Hepatocyte (in vitro differentiated cells): ENCODE measurements around the gene XYLT1. TPM values are rescaled to one million over a fixed set of nuclear protein-coding genes. Genes with fewer than 3 reads are reported as not detected.

Experiments
- DNase-seq: peaks from one replicate; pipeline ENCODE4 v3.0.0-alpha.2; 2016; ENCODE audit warnings: low spot score
- H2AFZ ChIP-seq: fragments of 200-600 bp; sonication (generic); 2 replicates; pipeline ENCODE4 v1.6.0; 2016; ENCODE audit warnings: antibody characterized with exemption, mild to moderate bottlenecking
- H3K27ac ChIP-seq: fragments of 200-600 bp; sonication (generic); 2 replicates; pipeline ENCODE4 v1.5.1; 2016; ENCODE audit warnings: mild to moderate bottlenecking
- H3K27me3 ChIP-seq: fragments of 200-600 bp; sonication (generic); 2 replicates; pipeline ENCODE4 v1.6.1; 2016
- H3K36me3 ChIP-seq: fragments of 200-600 bp; sonication (generic); replicated peaks from 2 replicates; pipeline ENCODE4 v1.5.1; 2016; ENCODE audit warnings: low read depth; ENCODE audit not compliant: insufficient read depth
- H3K4me1 ChIP-seq: fragments of 200-600 bp; sonication (generic); 2 replicates; pipeline ENCODE4 v1.5.1; 2016; ENCODE audit warnings: mild to moderate bottlenecking, moderate library complexity; ENCODE audit not compliant: insufficient read depth
- H3K4me2 ChIP-seq: fragments of 200-600 bp; sonication (generic); 2 replicates; pipeline ENCODE4 v1.6.0; 2016
- H3K4me3 ChIP-seq: fragments of 200-600 bp; sonication (generic); 2 replicates; pipeline ENCODE4 v1.5.1; 2016; ENCODE audit warnings: mild to moderate bottlenecking
- H3K79me2 ChIP-seq: fragments of 200-600 bp; sonication (generic); 2 replicates; pipeline ENCODE4 v1.6.0; 2017; ENCODE audit warnings: mild to moderate bottlenecking
- H3K9me2 ChIP-seq: fragments of 200-600 bp; sonication (generic); replicated peaks from 2 replicates; pipeline ENCODE4 v1.6.0; 2017; ENCODE audit warnings: mild to moderate bottlenecking; ENCODE audit not compliant: insufficient read depth
- H3K9me3 ChIP-seq: fragments of 200-600 bp; sonication (generic); 2 replicates; pipeline ENCODE4 v1.5.1; 2016; ENCODE audit warnings: low read depth, mild to moderate bottlenecking
- H4K20me1 ChIP-seq: fragments of 200-600 bp; sonication (generic); 2 replicates; pipeline ENCODE4 v1.6.0; 2016; ENCODE audit warnings: mild to moderate bottlenecking; ENCODE audit not compliant: insufficient read depth, poor library complexity, severe bottlenecking
- CTCF ChIP-seq: fragments of 200-600 bp; sonication (generic); IDR thresholded peaks from 2 replicates; pipeline ENCODE4 v1.5.1; 2016; ENCODE audit warnings: antibody characterized with exemption, mild to moderate bottlenecking; ENCODE audit not compliant: poor library complexity
- EZH2 ChIP-seq: fragments of 200-600 bp; sonication (generic); IDR thresholded peaks from 2 replicates; pipeline ENCODE4 v1.6.1; 2016; ENCODE audit warnings: antibody characterized with exemption, mild to moderate bottlenecking, borderline replicate concordance
- EZH2phosphoT487 ChIP-seq: fragments of 200-600 bp; sonication (generic); IDR thresholded peaks from one replicate; pipeline ENCODE4 v1.6.1; 2018; ENCODE audit warnings: antibody characterized with exemption, mild to moderate bottlenecking, low read depth, moderate library complexity; ENCODE audit not compliant: unreplicated experiment, severe bottlenecking
- WGBS: methylation state at CpG from one replicate; pipeline ENCODE4 v1.1.6; 2016; ENCODE audit warnings: low lambda C conversion rate; ENCODE audit errors: missing lambda C conversion rate; 5-methylcytosine and 5-hydroxymethylcytosine counted together
- polyA plus RNA-seq: library from polyadenylated mRNA; unstranded; fragments of >200 nt; fragmentation: Nextera tagmentation; extraction: Ambion mirVana; gene quantifications from 2 replicates; pipeline ENCODE4 v1.2.1, GENCODE V29; 2016
- total RNA-seq: library from RNA; depleted of rRNA; stranded (reverse); fragments of >200 nt; gene quantifications from 2 replicates; pipeline ENCODE4 v1.2.3, GENCODE V29; 2014

Gene XYLT1
- total and polyA plus RNA-seq, 2 experiments from 2014 or later = 6.9 to 13.7 TPM

GRCh38 chr16:17404941-17405689 lies 65.6 kb downstream of the XYLT1 start:
- no peaks in the 10 kb centered on the region for H3K9me3 ChIP-seq
- H3K9me2 ChIP-seq = no peaks in the 10 kb centered on the region
- no peak overlapping the region for H3K4me3 ChIP-seq
- H2AFZ ChIP-seq = no peak overlapping the region
- TF ChIP-seq EZH2 (no peak), EZH2phosphoT487 (no peak), CTCF (no peak)
- H4K20me1 ChIP-seq = no peaks in the 10 kb centered on the region
- no peaks in the 10 kb centered on the region for H3K27me3 ChIP-seq
- H3K4me1 ChIP-seq = no peaks in the 10 kb centered on the region
- no peaks in the 10 kb centered on the region for H3K36me3 ChIP-seq
- peaks cover 3% of the 10 kb centered on the region for H3K79me2 ChIP-seq
- H3K27ac ChIP-seq = no peak overlapping the region
- WGBS = 93% methylated on average over 24 of the region's 24 CpGs
- no peak for DNase-seq
- no peak overlapping the region for H3K4me2 ChIP-seq

- Histone ChIP-seq H3K9me2 (no peaks in the 10 kb centered on the region), H3K79me2 (peaks cover 3% of the 10 kb centered on the region), H3K4me2 (no peak overlapping the region), H3K9me3 (no peaks in the 10 kb centered on the region), H3K36me3 (no peaks in the 10 kb centered on the region), H3K4me1 (no peaks in the 10 kb centered on the region), H3K4me3 (no peak overlapping the region), H4K20me1 (no peaks in the 10 kb centered on the region), H3K27me3 (no peaks in the 10 kb centered on the region), H3K27ac (no peak overlapping the region), H2AFZ (no peak overlapping the region)
- no peak for DNase-seq
- no peak for TF ChIP-seq EZH2
- TF ChIP-seq EZH2phosphoT487 = no peak
- TF ChIP-seq CTCF = no peak
- WGBS = 88% methylated on average over 9 of the region's 9 CpGs
Measured at GRCh38 chr16:17403859-17404545, 66.8 kb downstream of the XYLT1 start.

- peaks cover under 1% of the 10 kb centered on the region for H3K4me1 ChIP-seq
- no peak overlapping the region for H3K4me3 ChIP-seq
- no peak overlapping the region for H3K27ac ChIP-seq
- no peaks in the 10 kb centered on the region for H3K36me3 ChIP-seq
- H3K9me2 ChIP-seq = no peaks in the 10 kb centered on the region
- DNase-seq = no peak
- TF ChIP-seq EZH2phosphoT487 = no peak
- no peak for TF ChIP-seq CTCF
- no peak for TF ChIP-seq EZH2
- no peaks in the 10 kb centered on the region for H3K9me3 ChIP-seq
- no peaks in the 10 kb centered on the region for H3K27me3 ChIP-seq
- no peak overlapping the region for H3K4me2 ChIP-seq
- peaks cover 3% of the 10 kb centered on the region for H3K79me2 ChIP-seq
- WGBS = 74% methylated on average over 10 of the region's 10 CpGs
- H2AFZ ChIP-seq = no peak overlapping the region
- no peaks in the 10 kb centered on the region for H4K20me1 ChIP-seq
Measured at GRCh38 chr16:17403156-17403809, 67.5 kb downstream of the XYLT1 start.
